DMS 273 (cell line): ENCODE results near the gene LRRC37B.
"Not testable (repeated sequence)": the region's sequence is repeated elsewhere in the genome, so short reads cannot be mapped to it uniquely, and the experiment has no call there.

Source experiments
- DNase-seq: peaks from one replicate; lab custom pipeline; 2025; ENCODE audit not compliant: unreplicated experiment; lab: John Stamatoyannopoulos, UW

The LRRC37B gene

GRCh38 chr17:32006957-32007462, at the start of gene LRRC37B:
LRRC37B (plus strand) TSS chr17:32007383; CDS start chr17:32021393, 14,010 bp downstream.
- DNase-seq = peak; percentile 92

- not testable (repeated sequence) for DNase-seq
Measured at GRCh38 chr17:31964131-31964530, 43.1 kb upstream of the LRRC37B start.

DNA sequence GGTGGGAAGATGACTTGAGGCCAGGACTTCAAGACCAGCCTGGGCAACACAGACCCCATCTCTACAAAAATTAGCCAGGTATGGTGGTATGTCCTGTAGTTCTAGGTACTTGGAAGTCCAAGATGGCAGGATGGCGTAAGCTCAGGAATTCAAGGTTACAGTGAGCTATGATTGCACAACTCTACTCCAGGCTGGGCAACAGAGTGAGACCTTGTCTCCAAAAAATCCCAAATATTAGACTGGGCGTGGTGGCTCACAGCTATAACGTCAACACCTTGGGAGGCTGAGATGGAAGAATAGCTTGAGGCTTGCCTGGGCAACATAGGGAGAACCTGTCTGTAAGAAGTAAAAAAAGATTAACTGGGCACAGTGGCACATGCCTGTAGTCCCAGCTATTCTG, 39.5 kb upstream of the LRRC37B start:
- DNase-seq = no peak

GRCh38 chr17:31970416-31970815, 36.8 kb upstream of the LRRC37B start:
- not testable (repeated sequence) for DNase-seq

- DNase-seq = not testable (repeated sequence)
Measured at GRCh38 chr17:31974269-31975071, 32.7 kb upstream of the LRRC37B start.

GRCh38 chr17:31975391-31975790, 31.8 kb upstream of the LRRC37B start:
- not testable (repeated sequence) for DNase-seq

DNA sequence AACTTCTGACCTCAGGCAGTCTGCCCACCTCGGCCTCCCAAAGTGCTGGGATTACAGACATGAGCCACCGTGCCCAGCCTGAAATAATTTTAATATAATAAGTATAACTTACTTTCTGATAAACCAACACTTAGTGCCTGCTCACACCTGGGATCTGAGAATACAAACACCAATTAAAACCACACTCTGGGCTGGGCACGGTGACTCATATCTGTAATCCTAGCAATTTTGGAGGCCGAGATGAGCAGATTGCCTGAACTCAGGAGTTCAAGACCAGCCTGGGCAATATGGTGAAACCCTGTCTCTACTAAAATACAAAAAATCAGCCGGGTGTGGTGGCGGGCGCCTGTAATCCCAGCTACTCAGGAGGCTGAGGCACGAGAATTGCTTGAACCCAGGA, 15.4 kb upstream of the LRRC37B start:
- not testable (repeated sequence) for DNase-seq

GRCh38 chr17:31997005-31997404, 10.2 kb upstream of the LRRC37B start:
- DNase-seq = no peak

GRCh38 chr17:32007463-32008298, 498 bp downstream of the LRRC37B start:
- DNase-seq = peak; percentile 67

DNA sequence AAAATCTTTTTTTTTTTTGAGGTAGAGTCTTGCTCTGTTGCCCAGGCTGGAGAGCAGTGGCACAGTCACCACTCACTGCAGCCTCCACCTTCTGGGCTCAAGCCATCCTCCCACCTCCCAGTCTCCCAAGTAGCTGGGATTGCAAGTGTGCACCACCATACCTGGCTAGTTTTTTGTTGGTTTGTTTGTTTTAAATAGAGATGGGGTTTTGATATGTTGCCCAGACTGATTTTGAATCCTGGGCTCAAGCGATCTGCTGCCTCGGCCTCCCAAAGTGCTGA, 2.0 kb downstream of the LRRC37B start:
- DNase-seq = no peak

DNA sequence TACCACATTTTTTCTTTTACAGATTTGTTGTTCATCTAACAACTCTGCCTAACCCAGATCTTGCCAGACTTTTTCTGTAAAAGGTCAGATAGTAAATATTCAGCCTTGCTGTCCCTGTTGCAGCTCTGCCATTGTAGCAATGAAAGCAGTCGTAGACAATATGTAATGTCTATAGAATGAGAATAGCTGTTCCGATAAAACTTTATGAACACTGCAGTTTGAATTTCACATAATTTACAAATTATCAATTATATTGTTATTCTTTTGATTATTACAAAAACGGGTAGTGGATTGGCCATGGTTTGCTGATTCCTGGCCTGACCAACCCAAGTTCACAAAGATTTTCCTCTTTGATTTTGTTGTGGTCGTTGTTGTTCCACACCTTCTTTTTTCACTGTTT, 2.9 kb downstream of the LRRC37B start:
- no peak for DNase-seq

GRCh38 chr17:32015245-32016013, 8.2 kb downstream of the LRRC37B start:
- no peak for DNase-seq

DNA sequence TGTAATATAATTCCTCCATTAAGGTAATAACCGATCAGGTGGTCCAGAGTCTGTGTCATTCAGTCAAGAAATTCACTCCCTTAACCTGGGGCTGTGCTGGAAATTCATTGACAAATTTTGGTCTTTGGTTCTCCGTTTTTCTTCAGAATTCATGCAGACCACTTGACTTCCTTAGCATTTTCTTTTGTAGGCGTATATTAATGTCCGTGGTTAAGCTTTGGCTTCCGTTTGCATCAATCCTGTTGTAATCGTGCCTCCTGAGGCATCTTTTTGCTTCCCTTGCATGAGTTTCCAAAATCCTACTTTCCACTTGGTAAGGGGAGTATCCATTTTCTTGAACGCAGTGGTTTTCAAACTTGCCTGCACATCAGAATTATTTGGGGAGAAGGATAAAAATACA, 9.0 kb downstream of the LRRC37B start:
- DNase-seq = no peak

DNA sequence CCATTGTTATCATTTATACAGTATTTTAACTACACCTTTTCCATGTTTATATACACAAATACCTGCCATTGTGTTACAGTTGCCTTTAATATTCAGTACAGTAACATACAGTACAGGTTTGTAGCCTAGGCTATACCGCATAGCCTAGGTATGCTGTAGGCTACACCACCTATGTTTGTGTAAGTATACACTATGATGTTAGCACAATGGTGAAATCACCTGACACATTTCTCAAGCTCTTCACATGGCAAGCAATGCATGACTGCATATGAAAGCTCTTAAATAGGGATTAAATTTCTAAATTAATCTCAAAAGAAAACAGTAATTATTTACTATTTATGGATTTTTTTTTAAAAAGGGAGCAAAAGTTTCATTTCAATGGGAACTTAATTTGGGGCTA, 12.0 kb downstream of the LRRC37B start:
- DNase-seq = no peak

DNA sequence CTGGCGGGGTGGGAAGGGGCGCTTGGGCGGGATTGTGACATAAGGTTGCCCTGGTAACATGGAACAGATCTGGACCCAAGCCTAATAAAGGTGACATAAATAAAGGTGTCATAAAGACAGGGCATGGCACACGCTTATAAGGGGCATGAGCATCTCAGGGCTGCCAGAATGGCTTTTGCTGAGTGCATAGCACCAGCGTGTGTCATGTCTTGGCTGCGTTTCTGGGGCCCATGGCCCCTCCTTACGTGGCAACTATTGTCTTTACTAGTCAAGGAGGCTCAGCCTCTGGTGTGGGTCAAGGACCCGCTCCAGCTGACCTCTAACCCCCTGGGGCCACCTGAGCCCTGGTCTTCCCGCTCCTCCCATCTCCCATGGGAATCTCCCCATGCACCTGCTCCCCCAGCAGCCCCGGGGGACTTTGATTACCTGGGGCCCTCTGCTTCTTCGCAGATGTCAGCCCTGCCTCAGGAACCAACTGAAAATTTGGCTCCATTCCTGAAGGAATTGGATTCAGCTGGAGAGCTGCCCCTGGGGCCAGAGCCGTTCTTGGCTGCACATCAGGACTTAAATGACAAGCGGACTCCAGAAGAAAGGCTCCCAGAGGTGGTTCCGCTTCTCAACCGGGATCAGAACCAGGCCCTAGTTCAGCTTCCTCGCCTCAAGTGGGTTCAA, 13.9 kb downstream of the LRRC37B start:
- no peak for DNase-seq

- no peak for DNase-seq
Measured at GRCh38 chr17:32021615-32021955, 14.4 kb downstream of the LRRC37B start.

- DNase-seq = not testable (repeated sequence)
Measured at GRCh38 chr17:32022554-32022953, 15.4 kb downstream of the LRRC37B start.

DNA sequence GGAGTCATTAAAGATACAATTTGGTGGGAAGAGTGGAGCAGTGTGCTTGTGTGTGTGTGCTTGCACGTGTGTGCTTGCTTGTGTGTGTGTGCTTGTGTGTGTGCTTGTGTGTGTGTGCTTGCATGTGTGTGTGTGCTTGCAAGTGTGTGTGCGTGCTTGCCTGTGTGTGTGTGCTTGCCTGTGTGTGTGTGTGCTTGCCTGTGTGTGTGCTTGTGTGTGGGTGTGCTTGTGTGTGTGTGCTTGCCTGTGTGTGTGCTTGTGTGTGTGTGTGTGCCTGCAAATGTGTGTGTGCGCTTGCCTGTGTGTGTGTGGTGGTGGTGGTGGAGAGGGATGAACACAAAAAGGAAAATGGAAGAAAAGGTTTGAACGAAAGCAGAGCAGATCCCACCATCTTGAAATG, 20.1 kb downstream of the LRRC37B start:
- not testable (repeated sequence) for DNase-seq

GRCh38 chr17:32033223-32033622, 26.0 kb downstream of the LRRC37B start:
- no peak for DNase-seq

GRCh38 chr17:32033812-32034211, 26.6 kb downstream of the LRRC37B start:
- DNase-seq = not testable (repeated sequence)

GRCh38 chr17:32040246-32040645, 33.1 kb downstream of the LRRC37B start:
- not testable (repeated sequence) for DNase-seq
